ENCODE measurements around the gene ZDHHC22.
A peak's percentile ranks its signal among the peaks of the same experiment; 100 is the strongest.

Gene ZDHHC22

GRCh38 chr14:77094672-77095284, 46.8 kb downstream of the ZDHHC22 start:
- H3K4me1 ChIP-seq (ENCODE audit: control insufficient read depth, insufficient read depth, low read length): peaks cover 15% of the 10 kb centered on the region
- ChIA-PET CTCF (interaction anchor here (0.7 to 4.7 kb wide), 27 partner anchors 9 to 890 kb away, joined by 3 to 63 read pairs (median 4); no protein-coding TSS in a partner anchor), POLR2A (no interaction called here)
- no peaks in the 10 kb centered on the region for H3K36me3 ChIP-seq (ENCODE audit: control insufficient read depth in 2 of 2, insufficient read depth in 1 of 2, low read length in 2 of 2)
- H3K4me3 ChIP-seq (ENCODE audit: low read depth, low read length): no peak overlapping the region
- H3K9me3 ChIP-seq (ENCODE audit: control insufficient read depth, insufficient read depth, low read depth, low read length): no peaks in the 10 kb centered on the region
- no peak overlapping the region for H3K27ac ChIP-seq (ENCODE audit: extremely low read depth, low read depth, low read length)
- 0 out of 2 replicates have a peak, but pooled peaks have one; percentile 39 for TF ChIP-seq ZNF558 (tag by site-specific recombination; IDR thresholded peaks at IDR 0.05)
- TF ChIP-seq ZNF621 (tag by site-specific recombination; IDR thresholded peaks at IDR 0.05): no peak
- no peak for TF ChIP-seq ZNF600 (tag by site-specific recombination; IDR thresholded peaks at IDR 0.05)
- no peak for TF ChIP-seq ZBTB26 (tag by site-specific recombination; optimal IDR thresholded peaks at IDR 0.05)
- no peak for TF ChIP-seq ZNF626 (tag by site-specific recombination; IDR thresholded peaks at IDR 0.05)
- TF ChIP-seq ZFHX2 (tag by site-specific recombination; conservative IDR thresholded peaks at IDR 0.05): no peak
- no peak for TF ChIP-seq BCL11B (tag by site-specific recombination; IDR thresholded peaks at IDR 0.05; ENCODE audit: low read depth)
- TF ChIP-seq BCL6B (tag by site-specific recombination; IDR thresholded peaks at IDR 0.05): no peak
- TF ChIP-seq ZNF560 (tag by site-specific recombination; IDR thresholded peaks at IDR 0.05; ENCODE audit: borderline replicate concordance): no peak
- no peak for TF ChIP-seq SP2 (tag by site-specific recombination; IDR thresholded peaks at IDR 0.05)
- TF ChIP-seq ZNF548 (tag by site-specific recombination; IDR thresholded peaks at IDR 0.05): no peak
- TF ChIP-seq ZBTB48 (tag by site-specific recombination; IDR thresholded peaks at IDR 0.05): peak; percentile 78; the same call in 1 of the 2 replicates
- no peak for TF ChIP-seq ZNF580 (tag by site-specific recombination; IDR thresholded peaks at IDR 0.05)
- TF ChIP-seq KLF8 (tag by site-specific recombination; IDR thresholded peaks at IDR 0.05): no peak
- no peak for TF ChIP-seq ZBTB49 (tag by site-specific recombination; IDR thresholded peaks at IDR 0.05; ENCODE audit: low read depth)
- peak; percentile 35; the same call in 1 of the 2 replicates for TF ChIP-seq CTCF (tag by site-specific recombination; IDR thresholded peaks at IDR 0.05)
- TF ChIP-seq SETDB1 (IDR thresholded peaks at IDR 0.05; ENCODE audit: insufficient read length, low read length): no peak
- TF ChIP-seq ZNF148 (tag by site-specific recombination; IDR thresholded peaks at IDR 0.05; ENCODE audit: borderline replicate concordance): no peak
- no peak for TF ChIP-seq ZNF830 (tag by site-specific recombination; IDR thresholded peaks at IDR 0.05; ENCODE audit: low read depth)
- no peak for TF ChIP-seq ZNF513 (tag by site-specific recombination; IDR thresholded peaks at IDR 0.05)
- TF ChIP-seq RBAK (tag by site-specific recombination; IDR thresholded peaks at IDR 0.05): no peak
- TF ChIP-seq ZNF654 (tag by site-specific recombination; IDR thresholded peaks at IDR 0.05; ENCODE audit: low read depth): peak; percentile 76
- no peak for TF ChIP-seq ZNF76 (tag by site-specific recombination; IDR thresholded peaks at IDR 0.05; ENCODE audit: borderline replicate concordance, low read depth)
- TF ChIP-seq ZNF221 (tag by site-specific recombination; IDR thresholded peaks at IDR 0.05; ENCODE audit: borderline replicate concordance): no peak
- TF ChIP-seq ZNF596 (tag by site-specific recombination; IDR thresholded peaks at IDR 0.05): no peak
- no peak for TF ChIP-seq SP3 (tag by site-specific recombination; IDR thresholded peaks at IDR 0.05)
- no peak for TF ChIP-seq ZNF707 (tag by site-specific recombination; IDR thresholded peaks at IDR 0.05)
